ENCODE data around the gene MED25. TPM values are rescaled to one million over a fixed set of nuclear protein-coding genes. Genes with fewer than 3 reads are reported as not detected.

Gene MED25
- total RNA-seq, 2 experiments from 2014 or later, result 35.7 to 38.7 TPM

DNA sequence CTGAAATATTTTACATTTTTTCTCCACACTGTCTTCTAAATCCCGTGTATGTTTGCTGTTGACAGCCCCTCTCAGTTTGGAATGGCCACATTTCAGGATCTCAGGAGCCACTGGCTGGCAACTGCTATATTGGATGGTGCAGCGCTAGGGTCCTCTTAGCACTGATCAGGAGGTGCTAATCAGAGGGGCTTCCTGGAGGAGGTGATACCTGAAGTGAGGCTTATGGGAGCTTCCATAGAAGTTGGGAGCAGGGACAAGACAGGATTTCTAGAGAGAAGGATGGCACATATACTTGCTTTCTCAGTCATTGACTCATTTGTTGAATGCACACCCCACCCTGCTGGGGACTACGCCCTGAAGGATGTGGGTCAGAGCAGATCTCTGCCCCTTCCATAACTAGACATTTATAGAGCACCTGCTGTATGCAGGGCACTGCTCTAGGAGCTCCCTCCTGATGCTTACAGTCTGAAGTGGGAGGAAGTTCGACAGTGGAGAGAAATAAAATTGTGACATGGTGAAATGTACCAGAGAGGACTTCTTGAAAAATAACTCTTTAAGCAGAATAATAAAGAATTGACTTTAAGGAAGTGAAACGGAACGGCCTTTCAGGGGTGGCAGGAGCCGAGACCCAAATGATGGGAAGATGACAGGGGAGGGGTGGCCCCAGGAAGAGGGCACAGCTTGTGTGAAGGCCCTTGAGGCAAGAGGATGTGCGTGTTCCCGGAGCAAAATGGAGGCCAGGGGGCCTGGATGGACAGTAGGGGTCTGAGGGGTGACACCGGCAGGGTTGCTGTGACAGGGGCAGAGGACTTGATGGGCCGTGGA is 38.1 kb upstream of the MED25 start:
- Mint-ChIP-seq H3K27me3 (no peaks in the 10 kb centered on the region), H3K27ac (peak overlapping the region; percentile 16), H3K4me3 (no peak overlapping the region), H3K9me3 (no peaks in the 10 kb centered on the region), H3K4me1 (ENCODE audit: low read depth) (peaks cover 10% of the 10 kb centered on the region), H3K36me3 (ENCODE audit: low read depth) (peaks cover 17% of the 10 kb centered on the region)
- ATAC-seq, result no peak
- TF ChIP-seq, protein P1, sequence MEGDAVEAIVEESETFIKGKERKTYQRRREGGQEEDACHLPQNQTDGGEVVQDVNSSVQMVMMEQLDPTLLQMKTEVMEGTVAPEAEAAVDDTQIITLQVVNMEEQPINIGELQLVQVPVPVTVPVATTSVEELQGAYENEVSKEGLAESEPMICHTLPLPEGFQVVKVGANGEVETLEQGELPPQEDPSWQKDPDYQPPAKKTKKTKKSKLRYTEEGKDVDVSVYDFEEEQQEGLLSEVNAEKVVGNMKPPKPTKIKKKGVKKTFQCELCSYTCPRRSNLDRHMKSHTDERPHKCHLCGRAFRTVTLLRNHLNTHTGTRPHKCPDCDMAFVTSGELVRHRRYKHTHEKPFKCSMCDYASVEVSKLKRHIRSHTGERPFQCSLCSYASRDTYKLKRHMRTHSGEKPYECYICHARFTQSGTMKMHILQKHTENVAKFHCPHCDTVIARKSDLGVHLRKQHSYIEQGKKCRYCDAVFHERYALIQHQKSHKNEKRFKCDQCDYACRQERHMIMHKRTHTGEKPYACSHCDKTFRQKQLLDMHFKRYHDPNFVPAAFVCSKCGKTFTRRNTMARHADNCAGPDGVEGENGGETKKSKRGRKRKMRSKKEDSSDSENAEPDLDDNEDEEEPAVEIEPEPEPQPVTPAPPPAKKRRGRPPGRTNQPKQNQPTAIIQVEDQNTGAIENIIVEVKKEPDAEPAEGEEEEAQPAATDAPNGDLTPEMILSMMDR (IDR thresholded peaks at IDR 0.05), result no peak
- DNase-seq, result no peak
- intact Hi-C loops (cut with micrococcal nuclease), result no loop called here
- ChIA-PET CTCF (no interaction called here), POLR2A (no interaction called here)

DNA sequence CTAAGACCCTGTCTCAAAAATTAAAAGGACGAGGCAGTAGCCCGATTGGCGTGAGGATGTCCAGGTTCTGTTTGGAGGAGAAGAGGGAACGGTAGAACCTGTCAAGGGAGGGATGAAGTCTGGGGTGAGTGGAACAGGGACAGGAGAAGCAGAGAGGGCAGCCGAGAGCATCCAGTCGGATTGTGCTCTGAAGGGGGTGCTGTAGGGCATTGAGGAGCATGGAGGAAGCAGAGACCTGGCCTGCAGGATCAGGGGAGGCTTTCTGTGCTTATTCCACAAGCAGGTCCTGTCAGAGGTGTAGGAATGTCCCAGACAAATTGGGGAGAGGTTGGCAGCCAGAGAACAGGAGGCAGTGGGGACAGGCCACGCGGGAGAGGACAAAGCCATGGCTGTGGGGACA is 37.2 kb upstream of the MED25 start:
- no peaks in the 10 kb centered on the region for H3K27me3 Mint-ChIP-seq
- H3K4me3 Mint-ChIP-seq, result no peak overlapping the region
- TF ChIP-seq, protein P1 (IDR thresholded peaks at IDR 0.05), result no peak
- H3K36me3 Mint-ChIP-seq (ENCODE audit: low read depth), result peaks cover 20% of the 10 kb centered on the region
- H3K4me1 Mint-ChIP-seq (ENCODE audit: low read depth), result peaks cover 5% of the 10 kb centered on the region
- intact Hi-C loops (cut with micrococcal nuclease), result no loop called here
- DNase-seq, result no peak
- CTCF ChIA-PET, result no interaction called here
- H3K9me3 Mint-ChIP-seq, result no peaks in the 10 kb centered on the region
- no peak overlapping the region for H3K27ac Mint-ChIP-seq
- POLR2A ChIA-PET, result interaction anchor here (0.6 kb wide), 1 partner anchor 18 kb away, joined by 3 read pairs; the partner anchor contains the start of gene TSKS
- no peak for ATAC-seq

DNA sequence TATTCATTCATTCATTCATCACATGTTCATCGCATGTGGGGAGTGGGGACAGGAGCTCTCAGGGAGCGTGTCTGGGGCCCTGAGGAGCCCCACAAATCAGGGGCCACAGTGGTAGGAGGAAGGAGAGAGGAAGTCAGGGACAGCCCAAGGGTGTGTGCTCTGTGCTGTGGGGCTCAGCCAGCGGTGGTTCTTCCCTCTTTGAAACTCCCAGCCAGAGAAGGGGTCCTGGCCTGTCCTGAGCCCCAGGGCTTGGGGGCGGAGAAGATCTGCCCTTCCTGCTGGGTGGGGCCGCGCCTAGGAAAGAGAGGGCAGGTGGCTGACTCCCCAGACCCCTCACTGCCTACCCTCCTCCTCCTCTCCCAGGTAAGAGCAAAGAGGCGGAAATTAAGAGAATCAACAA is 36.7 kb upstream of the MED25 start:
- Mint-ChIP-seq H3K4me3 (no peak overlapping the region), H3K9me3 (no peaks in the 10 kb centered on the region), H3K27me3 (no peaks in the 10 kb centered on the region), H3K27ac (no peak overlapping the region), H3K36me3 (ENCODE audit: low read depth) (peaks cover 20% of the 10 kb centered on the region), H3K4me1 (ENCODE audit: low read depth) (peaks cover 1% of the 10 kb centered on the region)
- TF ChIP-seq, protein P1 (IDR thresholded peaks at IDR 0.05), result no peak
- POLR2A ChIA-PET, result no interaction called here
- CTCF ChIA-PET, result no interaction called here
- intact Hi-C loops (cut with micrococcal nuclease), result no loop called here
- ATAC-seq (no peak), DNase-seq (no peak)

DNA sequence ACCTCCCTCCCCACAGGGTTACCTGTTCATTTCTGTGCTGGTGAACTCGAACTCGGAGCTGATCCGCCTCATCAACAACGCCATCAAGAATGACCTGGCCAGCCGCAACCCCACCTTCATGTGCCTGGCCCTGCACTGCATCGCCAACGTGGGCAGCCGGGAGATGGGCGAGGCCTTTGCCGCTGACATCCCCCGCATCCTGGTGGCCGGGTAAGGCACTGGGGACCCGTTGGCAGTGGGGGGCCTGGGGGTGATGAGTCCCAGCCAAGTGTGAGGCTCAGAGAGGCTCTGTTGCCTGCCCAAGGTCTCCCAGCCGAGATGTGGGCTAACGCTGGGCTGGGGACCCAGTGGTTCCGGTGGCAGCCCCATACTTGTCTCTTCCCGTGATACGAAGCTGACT is 35.6 kb upstream of the MED25 start:
- no peak overlapping the region for H3K4me3 Mint-ChIP-seq
- DNase-seq (no peak), ATAC-seq (no peak)
- no peaks in the 10 kb centered on the region for H3K27me3 Mint-ChIP-seq
- H3K27ac Mint-ChIP-seq, result no peak overlapping the region
- TF ChIP-seq, protein P1 (IDR thresholded peaks at IDR 0.05), result no peak
- no peaks in the 10 kb centered on the region for H3K9me3 Mint-ChIP-seq
- no peaks in the 10 kb centered on the region for H3K4me1 Mint-ChIP-seq (ENCODE audit: low read depth)
- intact Hi-C loops (cut with micrococcal nuclease), result no loop called here
- ChIA-PET CTCF (no interaction called here), POLR2A (no interaction called here)
- H3K36me3 Mint-ChIP-seq (ENCODE audit: low read depth), result peaks cover 21% of the 10 kb centered on the region

DNA sequence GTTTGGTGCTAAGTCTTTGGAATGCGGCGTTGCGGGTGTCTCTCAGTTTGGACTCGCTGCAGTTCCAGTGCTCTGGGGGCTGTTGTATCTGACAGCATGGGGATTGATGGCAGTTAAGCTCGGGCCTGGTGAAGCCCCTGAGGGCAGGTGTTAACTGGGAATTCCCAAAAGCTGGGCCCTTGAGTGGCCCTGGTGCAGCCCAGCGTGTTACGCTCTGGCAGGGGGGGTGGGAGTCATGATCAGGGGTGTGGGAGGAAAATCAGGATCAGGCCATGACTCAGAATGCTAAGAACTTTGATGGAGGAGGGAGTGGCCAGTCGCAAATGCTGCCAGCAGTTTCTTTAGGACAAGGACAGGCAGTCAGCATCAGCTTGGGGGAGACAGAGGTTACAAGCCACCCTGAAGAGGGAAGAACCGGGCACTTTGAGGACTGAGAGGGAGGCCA is 31.7 kb upstream of the MED25 start:
- Mint-ChIP-seq H3K4me3 (no peak overlapping the region), H3K27me3 (no peaks in the 10 kb centered on the region), H3K4me1 (ENCODE audit: low read depth) (no peaks in the 10 kb centered on the region), H3K9me3 (no peaks in the 10 kb centered on the region), H3K27ac (no peak overlapping the region), H3K36me3 (ENCODE audit: low read depth) (peaks cover 31% of the 10 kb centered on the region)
- no peak for DNase-seq
- intact Hi-C loops (cut with micrococcal nuclease), result no loop called here
- no peak for ATAC-seq
- POLR2A ChIA-PET, result interaction anchor here (1.4 kb wide), 1 partner anchor 33 kb away, joined by 3 read pairs; no protein-coding TSS in a partner anchor
- TF ChIP-seq, protein P1 (IDR thresholded peaks at IDR 0.05), result no peak
- CTCF ChIA-PET, result no interaction called here
